ENCODE data around the gene FAM124A. TPM values are rescaled to one million over a fixed set of nuclear protein-coding genes. Genes with fewer than 3 reads are reported as not detected.

Gene FAM124A
- total RNA-seq, 2 experiments from 2014 or later: not detected

GRCh38 chr13:51245583-51245982, 23.4 kb downstream of the FAM124A start:
- CTCF ChIA-PET: no interaction called here
- H3K27ac Mint-ChIP-seq: no peak overlapping the region
- H3K36me3 Mint-ChIP-seq (ENCODE audit: low read depth): no peaks in the 10 kb centered on the region
- ATAC-seq: no peak
- H3K9me3 Mint-ChIP-seq (ENCODE audit: insufficient read depth): no peaks in the 10 kb centered on the region
- POLR2A ChIA-PET: no interaction called here
- no peak overlapping the region for H3K4me3 Mint-ChIP-seq
- H3K4me1 Mint-ChIP-seq (ENCODE audit: low read depth): no peaks in the 10 kb centered on the region
- no peak for DNase-seq
- H3K27me3 Mint-ChIP-seq (ENCODE audit: low read depth): peaks cover 6% of the 10 kb centered on the region

DNA sequence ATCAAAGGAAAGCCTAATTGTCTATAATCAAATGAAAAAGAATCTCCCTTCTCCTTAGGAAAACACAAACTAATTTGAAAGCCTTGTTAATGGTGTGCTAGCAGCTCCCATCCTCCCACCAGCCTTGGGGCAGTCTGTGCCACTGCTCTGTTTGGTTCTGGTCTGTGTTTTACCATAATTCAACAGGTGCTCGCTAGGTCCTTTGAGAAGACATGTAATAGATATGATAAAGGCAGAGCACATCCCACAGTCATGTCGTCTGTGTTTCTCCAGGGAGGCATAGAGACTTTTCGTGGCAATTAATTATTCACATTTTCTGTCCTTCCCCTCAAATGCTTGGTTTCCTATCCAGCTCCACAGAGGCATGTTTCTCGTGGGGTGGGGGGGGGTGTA, 23.8 kb downstream of the FAM124A start:
- DNase-seq (no peak), ATAC-seq (no peak)
- Mint-ChIP-seq H3K27ac (no peak overlapping the region), H3K27me3 (ENCODE audit: low read depth) (peaks cover 6% of the 10 kb centered on the region), H3K4me3 (no peak overlapping the region), H3K9me3 (ENCODE audit: insufficient read depth) (no peaks in the 10 kb centered on the region), H3K4me1 (ENCODE audit: low read depth) (no peaks in the 10 kb centered on the region), H3K36me3 (ENCODE audit: low read depth) (no peaks in the 10 kb centered on the region)
- ChIA-PET CTCF (no interaction called here), POLR2A (interaction anchor here (0.7 kb wide), 1 partner anchor 325 kb away, joined by 3 read pairs; no protein-coding TSS in a partner anchor)

DNA sequence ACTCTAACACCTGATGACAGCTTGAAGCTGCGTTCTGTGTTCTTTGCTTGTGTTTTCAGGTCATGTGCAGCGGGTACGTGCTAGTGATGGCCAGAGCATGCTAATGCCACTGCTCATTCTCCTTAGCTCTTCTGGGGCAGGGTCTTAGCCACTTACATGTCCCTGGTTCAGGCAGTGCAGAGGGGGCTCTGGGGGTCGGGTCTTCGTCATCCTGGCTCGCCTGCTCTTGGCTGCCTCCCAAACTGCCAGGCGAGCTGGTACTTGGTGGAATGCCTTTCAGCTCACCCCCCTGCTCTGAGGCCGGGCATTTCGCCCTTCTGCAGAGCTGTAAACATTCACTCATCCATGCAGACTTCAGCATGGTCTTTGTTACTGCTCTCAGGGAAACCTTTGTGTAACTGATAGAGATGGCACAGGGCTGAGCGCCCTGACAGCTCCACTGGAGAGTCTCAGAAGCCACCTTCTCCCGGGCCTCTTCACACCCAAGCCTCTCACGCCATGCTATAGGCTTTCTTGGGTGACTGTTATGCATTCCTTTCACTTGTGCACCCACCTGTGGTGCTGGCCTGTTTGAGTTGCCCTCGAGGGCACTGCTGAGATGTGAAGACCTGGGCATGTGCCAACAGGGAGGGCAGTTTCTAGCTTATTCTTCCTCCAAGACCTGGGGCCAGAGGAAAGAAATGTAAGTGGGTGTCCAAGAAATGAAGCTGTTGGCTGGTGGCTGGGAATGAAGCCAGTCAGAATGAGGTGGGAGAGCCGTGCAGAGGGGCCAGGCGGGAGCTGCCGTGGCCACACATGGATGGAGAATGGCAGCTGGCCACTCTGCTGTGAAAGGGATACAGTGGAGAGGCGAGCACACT, 24.4 kb downstream of the FAM124A start:
- Mint-ChIP-seq H3K4me1 (ENCODE audit: low read depth) (no peaks in the 10 kb centered on the region), H3K27me3 (ENCODE audit: low read depth) (peaks cover 6% of the 10 kb centered on the region), H3K36me3 (ENCODE audit: low read depth) (no peaks in the 10 kb centered on the region), H3K9me3 (ENCODE audit: insufficient read depth) (no peaks in the 10 kb centered on the region), H3K4me3 (no peak overlapping the region), H3K27ac (no peak overlapping the region)
- ChIA-PET POLR2A (interaction anchor here (0.7 kb wide), 1 partner anchor 325 kb away, joined by 3 read pairs; no protein-coding TSS in a partner anchor), CTCF (no interaction called here)
- ATAC-seq (no peak), DNase-seq (no peak)

DNA sequence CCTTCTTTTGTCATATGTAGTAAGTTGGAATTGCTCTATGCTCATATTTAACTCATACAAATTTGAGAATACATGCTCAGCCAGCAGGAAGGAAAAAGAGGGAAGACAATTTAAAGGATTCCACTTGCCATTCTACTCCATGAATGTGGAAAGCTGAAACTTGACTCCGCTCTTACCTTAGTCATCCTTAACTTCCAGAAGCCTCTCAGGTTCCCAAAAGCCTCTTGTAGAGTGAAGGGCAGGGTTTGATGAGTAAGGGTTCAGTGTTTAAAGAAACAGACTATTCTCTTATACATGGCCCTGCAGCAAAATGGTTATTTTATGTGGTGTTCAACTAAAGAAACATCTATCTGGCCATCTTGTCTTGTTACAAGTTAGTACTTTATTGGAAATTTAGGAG, 27.1 kb downstream of the FAM124A start:
- CTCF ChIA-PET: interaction anchor here (1.0 kb wide), 1 partner anchor 37 kb away, joined by 3 read pairs; no protein-coding TSS in a partner anchor
- no peaks in the 10 kb centered on the region for H3K36me3 Mint-ChIP-seq (ENCODE audit: low read depth)
- no peak for ATAC-seq

GRCh38 chr13:51249770-51250741, 27.9 kb downstream of the FAM124A start:
- peaks cover 4% of the 10 kb centered on the region for H3K27me3 Mint-ChIP-seq (ENCODE audit: low read depth)
- no peak for ATAC-seq
- CTCF ChIA-PET: interaction anchor here (3.1 kb wide), 1 partner anchor 36 kb away, joined by 16 read pairs; no protein-coding TSS in a partner anchor
- H3K4me3 Mint-ChIP-seq: no peak overlapping the region
- H3K4me1 Mint-ChIP-seq (ENCODE audit: low read depth): peaks cover 10% of the 10 kb centered on the region
- no peaks in the 10 kb centered on the region for H3K36me3 Mint-ChIP-seq (ENCODE audit: low read depth)
- DNase-seq: no peak
- no peaks in the 10 kb centered on the region for H3K9me3 Mint-ChIP-seq (ENCODE audit: insufficient read depth)
- POLR2A ChIA-PET: no interaction called here
- H3K27ac Mint-ChIP-seq: no peak overlapping the region

More for the DNA sequence above, 27.1 kb downstream of the FAM124A start:
- peaks cover 10% of the 10 kb centered on the region for H3K4me1 Mint-ChIP-seq (ENCODE audit: low read depth)
- POLR2A ChIA-PET: no interaction called here
- H3K27me3 Mint-ChIP-seq (ENCODE audit: low read depth): peaks cover 4% of the 10 kb centered on the region
- H3K4me3 Mint-ChIP-seq: no peak overlapping the region
- DNase-seq: no peak
- H3K9me3 Mint-ChIP-seq (ENCODE audit: insufficient read depth): no peaks in the 10 kb centered on the region
- H3K27ac Mint-ChIP-seq: no peak overlapping the region

- peaks cover 10% of the 10 kb centered on the region for H3K4me1 Mint-ChIP-seq (ENCODE audit: low read depth)
- peaks cover 4% of the 10 kb centered on the region for H3K27me3 Mint-ChIP-seq (ENCODE audit: low read depth)
- ATAC-seq (no peak), DNase-seq (no peak)
- H3K4me3 Mint-ChIP-seq: no peak overlapping the region
- H3K36me3 Mint-ChIP-seq (ENCODE audit: low read depth): no peaks in the 10 kb centered on the region
- POLR2A ChIA-PET: no interaction called here
- CTCF ChIA-PET: interaction anchor here (1.1 to 3.1 kb wide), 3 partner anchors 31 to 131 kb away, joined by 3 to 16 read pairs (median 3); no protein-coding TSS in a partner anchor
- no peaks in the 10 kb centered on the region for H3K9me3 Mint-ChIP-seq (ENCODE audit: insufficient read depth)
- no peak overlapping the region for H3K27ac Mint-ChIP-seq
Observed at GRCh38 chr13:51251480-51251879, 29.3 kb downstream of the FAM124A start.

GRCh38 chr13:51252954-51253532, 30.8 kb downstream of the FAM124A start:
- Mint-ChIP-seq H3K27ac (no peak overlapping the region), H3K4me1 (ENCODE audit: low read depth) (peaks cover 10% of the 10 kb centered on the region), H3K27me3 (ENCODE audit: low read depth) (no peaks in the 10 kb centered on the region), H3K36me3 (ENCODE audit: low read depth) (no peaks in the 10 kb centered on the region), H3K4me3 (no peak overlapping the region), H3K9me3 (ENCODE audit: insufficient read depth) (no peaks in the 10 kb centered on the region)
- no peak for DNase-seq
- ChIA-PET POLR2A (no interaction called here), CTCF (interaction anchor here (1.2 to 3.1 kb wide), 2 partner anchors 33 to 128 kb away, joined by 4 to 16 read pairs; no protein-coding TSS in a partner anchor)
- ATAC-seq: no peak

DNA sequence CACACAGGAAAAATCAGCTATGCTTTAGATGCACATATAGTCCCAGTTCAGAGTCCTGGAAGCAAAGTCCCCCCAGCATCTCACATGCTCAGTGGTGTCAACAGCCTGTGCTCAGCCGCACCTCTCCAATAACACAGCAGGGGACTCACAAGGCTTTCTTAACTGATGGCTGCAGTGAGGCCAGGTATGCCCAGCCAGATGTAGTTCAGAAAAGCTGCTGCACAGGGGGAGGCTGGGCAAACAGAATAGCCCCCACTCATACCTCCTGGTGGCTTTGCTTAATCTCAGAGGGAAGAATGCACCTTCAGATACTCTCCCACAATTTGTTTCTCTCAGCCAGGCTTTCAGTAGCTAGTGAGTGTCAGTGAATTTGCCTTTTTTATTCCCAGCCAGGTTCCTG, 33.4 kb downstream of the FAM124A start:
- ChIA-PET CTCF (interaction anchor here (1.5 kb wide), 1 partner anchor 31 kb away, joined by 4 read pairs; no protein-coding TSS in a partner anchor), POLR2A (no interaction called here)
- Mint-ChIP-seq H3K4me1 (ENCODE audit: low read depth) (peaks cover 10% of the 10 kb centered on the region), H3K36me3 (ENCODE audit: low read depth) (no peaks in the 10 kb centered on the region), H3K27me3 (ENCODE audit: low read depth) (no peaks in the 10 kb centered on the region), H3K4me3 (no peak overlapping the region), H3K27ac (no peak overlapping the region), H3K9me3 (ENCODE audit: insufficient read depth) (no peaks in the 10 kb centered on the region)
- DNase-seq (no peak), ATAC-seq (no peak)

- no peak overlapping the region for H3K27ac Mint-ChIP-seq
- ChIA-PET POLR2A (no interaction called here), CTCF (no interaction called here)
- H3K4me1 Mint-ChIP-seq (ENCODE audit: low read depth): peaks cover 10% of the 10 kb centered on the region
- DNase-seq: no peak
- no peaks in the 10 kb centered on the region for H3K27me3 Mint-ChIP-seq (ENCODE audit: low read depth)
- H3K9me3 Mint-ChIP-seq (ENCODE audit: insufficient read depth): no peaks in the 10 kb centered on the region
- no peak overlapping the region for H3K4me3 Mint-ChIP-seq
- no peaks in the 10 kb centered on the region for H3K36me3 Mint-ChIP-seq (ENCODE audit: low read depth)
- ATAC-seq: no peak
Observed at GRCh38 chr13:51257187-51257586, 35.0 kb downstream of the FAM124A start.

GRCh38 chr13:51258612-51259548, 36.7 kb downstream of the FAM124A start:
- ATAC-seq (no peak), DNase-seq (no peak)
- Mint-ChIP-seq H3K36me3 (ENCODE audit: low read depth) (no peaks in the 10 kb centered on the region), H3K4me3 (no peak overlapping the region), H3K27ac (no peak overlapping the region), H3K27me3 (ENCODE audit: low read depth) (no peaks in the 10 kb centered on the region), H3K9me3 (ENCODE audit: insufficient read depth) (no peaks in the 10 kb centered on the region), H3K4me1 (ENCODE audit: low read depth) (no peaks in the 10 kb centered on the region)
- ChIA-PET POLR2A (no interaction called here), CTCF (interaction anchor here (1.3 kb wide), 1 partner anchor 28 kb away, joined by 10 read pairs; no protein-coding TSS in a partner anchor)

- H3K9me3 Mint-ChIP-seq (ENCODE audit: insufficient read depth): no peaks in the 10 kb centered on the region
- CTCF ChIA-PET: interaction anchor here (3.2 kb wide), 1 partner anchor 26 kb away, joined by 13 read pairs; no protein-coding TSS in a partner anchor
- no peak for ATAC-seq
Observed at GRCh38 chr13:51260154-51260553, 38.0 kb downstream of the FAM124A start.

More at GRCh38 chr13:51260154-51260553, 38.0 kb downstream of the FAM124A start:
- H3K27me3 Mint-ChIP-seq (ENCODE audit: low read depth): no peaks in the 10 kb centered on the region
- no peaks in the 10 kb centered on the region for H3K36me3 Mint-ChIP-seq (ENCODE audit: low read depth)
- no peak overlapping the region for H3K27ac Mint-ChIP-seq
- no peaks in the 10 kb centered on the region for H3K4me1 Mint-ChIP-seq (ENCODE audit: low read depth)
- no peak for DNase-seq
- H3K4me3 Mint-ChIP-seq: no peak overlapping the region
- POLR2A ChIA-PET: no interaction called here
